Nephron (organoid): ENCODE results near the gene KCTD7.
"Not testable (repeated sequence)": the region's sequence is repeated elsewhere in the genome, so short reads cannot be mapped to it uniquely, and the experiment has no call there.

Source experiments
- H3K27ac Mint-ChIP-seq, 3 experiments: 2 replicates each; pipeline ENCODE4 v1.8.0; 2020; ENCODE audit warnings: mixed read lengths in 3 of 3, mild to moderate bottlenecking in 2 of 3, moderate library complexity in 1 of 3
- H3K27me3 Mint-ChIP-seq: 2 replicates; pipeline ENCODE4 v1.8.0; 2021; ENCODE audit warnings: low read depth, mild to moderate bottlenecking, moderate library complexity, mixed read lengths
- H3K36me3 Mint-ChIP-seq: 2 replicates; pipeline ENCODE4 v1.8.0; 2020; ENCODE audit warnings: low read depth, mixed read lengths
- H3K4me1 Mint-ChIP-seq: 2 replicates; pipeline ENCODE4 v1.8.0; 2020; ENCODE audit warnings: mixed read lengths
- H3K4me3 Mint-ChIP-seq, 3 experiments: 2 replicates each; pipeline ENCODE4 v1.8.0; 2020; ENCODE audit warnings: mild to moderate bottlenecking in 3 of 3, mixed read lengths in 3 of 3, moderate library complexity in 2 of 3
- H3K9me3 Mint-ChIP-seq: 2 replicates; pipeline ENCODE4 v1.8.0; 2020; ENCODE audit warnings: mixed read lengths
- CTCF ChIP-seq, 3 experiments: fragments of 200-600 bp; sonication (generic); IDR thresholded peaks; one replicate each; pipeline ENCODE4 v1.5.0; 2021; ENCODE audit warnings: antibody characterized with exemption in 3 of 3; ENCODE audit not compliant: unreplicated experiment in 3 of 3

The KCTD7 gene

GRCh38 chr7:66628361-66629221 is at the start of gene KCTD7:
TSS of gene KCTD7 (plus strand) at chr7:66628881. CDS start at chr7:66629065, 184 bp downstream.
- peak within 1 kb of the TSS; percentile 69 to 92 (median 89) for H3K27ac Mint-ChIP-seq
- H3K27me3 Mint-ChIP-seq = peaks cover 4% of the 10 kb centered on the region
- H3K4me3 Mint-ChIP-seq = peak within 1 kb of the TSS; percentile 91 to 96 (median 95)
- no peak for TF ChIP-seq CTCF (IDR thresholded peaks at IDR 0.05; ENCODE audit: unreplicated experiment in 3 of 3)
- H3K36me3 Mint-ChIP-seq = peaks cover 12% of the 10 kb centered on the region
- no peaks in the 10 kb centered on the region for H3K9me3 Mint-ChIP-seq
- peaks cover 5% of the 10 kb centered on the region for H3K4me1 Mint-ChIP-seq

- H3K9me3 Mint-ChIP-seq, H3K27ac Mint-ChIP-seq, H3K27me3 Mint-ChIP-seq, H3K4me3 Mint-ChIP-seq, H3K4me1 Mint-ChIP-seq: not testable (repeated sequence)
- H3K36me3 Mint-ChIP-seq = peaks cover 32% of the 10 kb centered on the region
Observed at GRCh38 chr7:66580380-66580779, 48.3 kb upstream of the KCTD7 start.

GRCh38 chr7:66582816-66583489 is 45.7 kb upstream of the KCTD7 start:
- H3K9me3 Mint-ChIP-seq, H3K4me1 Mint-ChIP-seq, H3K4me3 Mint-ChIP-seq, H3K27ac Mint-ChIP-seq, H3K27me3 Mint-ChIP-seq: not testable (repeated sequence)
- peaks cover 27% of the 10 kb centered on the region for H3K36me3 Mint-ChIP-seq

GRCh38 chr7:66583490-66584110 is 45.1 kb upstream of the KCTD7 start:
- Mint-ChIP-seq H3K4me1 (peaks cover 4% of the 10 kb centered on the region), H3K4me3 (no peak overlapping the region), H3K36me3 (peaks cover 27% of the 10 kb centered on the region), H3K27me3 (no peaks in the 10 kb centered on the region), H3K9me3 (no peaks in the 10 kb centered on the region), H3K27ac (no peak overlapping the region)
- no peak for TF ChIP-seq CTCF (IDR thresholded peaks at IDR 0.05; ENCODE audit: unreplicated experiment in 3 of 3)

GRCh38 chr7:66586181-66586580 is 42.5 kb upstream of the KCTD7 start:
- TF ChIP-seq CTCF (IDR thresholded peaks at IDR 0.05; ENCODE audit: unreplicated experiment in 3 of 3) = no peak

GRCh38 chr7:66588226-66588625 is 40.5 kb upstream of the KCTD7 start:
- H3K27ac Mint-ChIP-seq, H3K9me3 Mint-ChIP-seq, H3K27me3 Mint-ChIP-seq, H3K4me3 Mint-ChIP-seq: not testable (repeated sequence)
- Mint-ChIP-seq H3K36me3 (peaks cover 18% of the 10 kb centered on the region), H3K4me1 (peaks cover 31% of the 10 kb centered on the region)

More at GRCh38 chr7:66586181-66586580, 42.5 kb upstream of the KCTD7 start:
- no peak overlapping the region for H3K4me3 Mint-ChIP-seq
- no peaks in the 10 kb centered on the region for H3K27me3 Mint-ChIP-seq
- peaks cover 25% of the 10 kb centered on the region for H3K36me3 Mint-ChIP-seq
- no peaks in the 10 kb centered on the region for H3K9me3 Mint-ChIP-seq
- peaks cover 19% of the 10 kb centered on the region for H3K4me1 Mint-ChIP-seq
- no peak overlapping the region for H3K27ac Mint-ChIP-seq

- Mint-ChIP-seq H3K27ac (peak overlapping the region; percentile 0 to 21 (median 1)), H3K4me3 (peak overlapping the region; percentile 30 to 99 (median 77)), H3K4me1 (peaks cover 31% of the 10 kb centered on the region)
- H3K27me3 Mint-ChIP-seq, H3K9me3 Mint-ChIP-seq, H3K36me3 Mint-ChIP-seq: not testable (repeated sequence)
Observed at GRCh38 chr7:66588856-66589570, 39.7 kb upstream of the KCTD7 start.

GRCh38 chr7:66590302-66591057 is 38.2 kb upstream of the KCTD7 start:
- peaks cover 31% of the 10 kb centered on the region for H3K4me1 Mint-ChIP-seq
- not testable (repeated sequence) for H3K9me3 Mint-ChIP-seq, H3K27me3 Mint-ChIP-seq, H3K36me3 Mint-ChIP-seq
- peak overlapping the region; percentile 96 to 99 (median 99) for H3K4me3 Mint-ChIP-seq
- peak overlapping the region; percentile 95 to 99 (median 99) for H3K27ac Mint-ChIP-seq

- Mint-ChIP-seq H3K27ac (peak overlapping the region; percentile 95 to 99 (median 99)), H3K9me3 (peaks cover 11% of the 10 kb centered on the region), H3K4me1 (peaks cover 31% of the 10 kb centered on the region), H3K4me3 (peak overlapping the region; percentile 96 to 99 (median 99))
- not testable (repeated sequence) for H3K36me3 Mint-ChIP-seq, H3K27me3 Mint-ChIP-seq
Observed at GRCh38 chr7:66591058-66591798, 37.5 kb upstream of the KCTD7 start.
